ENCODE data around the gene ADAMTS12.

ADAMTS12 gene

GRCh38 chr5:33659526-33660169, 232.1 kb downstream of the ADAMTS12 start (continued):
- no peak for TF ChIP-seq GLIS3 (CRISPR knock-in tag; IDR thresholded peaks at IDR 0.05)
- no peak for TF ChIP-seq BACH2 (CRISPR knock-in tag; IDR thresholded peaks at IDR 0.05; ENCODE audit: borderline replicate concordance)
- TF ChIP-seq ZFP30 (CRISPR knock-in tag; IDR thresholded peaks at IDR 0.05): no peak
- TF ChIP-seq ZNF8 (CRISPR knock-in tag; IDR thresholded peaks at IDR 0.05): no peak
- no peak for TF ChIP-seq TCF4 (CRISPR knock-in tag; IDR thresholded peaks at IDR 0.05; ENCODE audit: borderline replicate concordance)
- TF ChIP-seq ESRRG (CRISPR knock-in tag; IDR thresholded peaks at IDR 0.05): no peak
- no peak for TF ChIP-seq ZNF70 (CRISPR knock-in tag; IDR thresholded peaks at IDR 0.05)
- no peak for TF ChIP-seq OSR1 (CRISPR knock-in tag; IDR thresholded peaks at IDR 0.05)
- TF ChIP-seq ARNTL (CRISPR knock-in tag; IDR thresholded peaks at IDR 0.05; ENCODE audit: borderline replicate concordance, low read depth): no peak
- TF ChIP-seq CREB5 (CRISPR knock-in tag; IDR thresholded peaks at IDR 0.05; ENCODE audit: low read depth): no peak

- no peak for TF ChIP-seq ZNF565 (CRISPR knock-in tag; conservative IDR thresholded peaks at IDR 0.05; ENCODE audit: low read depth)
- no peak for ATAC-seq
These were observed 233.9 kb downstream of the ADAMTS12 start for GRCh38 chr5:33657804-33658440.

GRCh38 chr5:33657176-33657575, 234.6 kb downstream of the ADAMTS12 start:
- no peak for ATAC-seq
- TF ChIP-seq PPARA (CRISPR knock-in tag; IDR thresholded peaks at IDR 0.05; ENCODE audit: borderline replicate concordance): no peak
- no peak for TF ChIP-seq PATZ1 (CRISPR knock-in tag; IDR thresholded peaks at IDR 0.05; ENCODE audit: borderline replicate concordance)
- TF ChIP-seq RARB (CRISPR knock-in tag; IDR thresholded peaks at IDR 0.05): no peak
- no peak for TF ChIP-seq ARNTL (CRISPR knock-in tag; IDR thresholded peaks at IDR 0.05; ENCODE audit: borderline replicate concordance, low read depth)
- TF ChIP-seq ISL1 (CRISPR knock-in tag; IDR thresholded peaks at IDR 0.05): no peak
- no peak for TF ChIP-seq ZFP3 (CRISPR knock-in tag; IDR thresholded peaks at IDR 0.05)

GRCh38 chr5:33650911-33651310, 240.9 kb downstream of the ADAMTS12 start:
- TF ChIP-seq PPARA (CRISPR knock-in tag; IDR thresholded peaks at IDR 0.05; ENCODE audit: borderline replicate concordance): no peak
- ATAC-seq: no peak

- peak; percentile 45; the same call in 2 of the 3 replicates for ATAC-seq
- TF ChIP-seq TSHZ2 (CRISPR knock-in tag; IDR thresholded peaks at IDR 0.05) (no peak), CSRNP3 (CRISPR knock-in tag; IDR thresholded peaks at IDR 0.05) (no peak), BACH2 (CRISPR knock-in tag; IDR thresholded peaks at IDR 0.05; ENCODE audit: borderline replicate concordance) (no peak), PATZ1 (CRISPR knock-in tag; IDR thresholded peaks at IDR 0.05; ENCODE audit: borderline replicate concordance) (no peak), ARNTL (CRISPR knock-in tag; IDR thresholded peaks at IDR 0.05; ENCODE audit: borderline replicate concordance, low read depth) (no peak), ZNF565 (CRISPR knock-in tag; conservative IDR thresholded peaks at IDR 0.05; ENCODE audit: low read depth) (no peak), ZFP30 (CRISPR knock-in tag; IDR thresholded peaks at IDR 0.05) (no peak), CSDC2 (CRISPR knock-in tag; IDR thresholded peaks at IDR 0.05) (no peak), SNAI2 (CRISPR knock-in tag; IDR thresholded peaks at IDR 0.05) (no peak), ZNF8 (CRISPR knock-in tag; IDR thresholded peaks at IDR 0.05) (no peak), POU6F1 (CRISPR knock-in tag; IDR thresholded peaks at IDR 0.05; ENCODE audit: borderline replicate concordance, low read depth) (no peak)
These were observed 242.0 kb downstream of the ADAMTS12 start for GRCh38 chr5:33649549-33650482.

All from SK-N-SH treated with all-trans-retinoic acid at 6 μM for 48 hours (cell line).